DOHH2 (cell line): Measurements from ENCODE around the gene KRTAP5-8.
"Not testable (repeated sequence)": the region's sequence is repeated elsewhere in the genome, so short reads cannot be mapped to it uniquely, and the experiment has no call there.

Experiments used
- H3F3A ChIP-seq: fragments of 200-600 bp; sonication (generic), shearing (Covaris generic); 2 replicates; pipeline ENCODE4 v1.6.0; 2016; ENCODE audit warnings: antibody characterized with exemption, mild to moderate bottlenecking; ENCODE audit not compliant: control insufficient read depth, insufficient read depth
- H3K27ac ChIP-seq: fragments of 200-600 bp; sonication (generic); 2 replicates; pipeline ENCODE4 v1.5.1; 2014; ENCODE audit warnings: low read depth, mild to moderate bottlenecking, low read length, moderate library complexity
- H3K27me3 ChIP-seq: fragments of 200-600 bp; sonication (generic); 2 replicates; pipeline ENCODE4 v1.6.1; 2014; ENCODE audit warnings: mild to moderate bottlenecking, low read length, mixed read lengths; ENCODE audit not compliant: control insufficient read depth
- H3K36me3 ChIP-seq: fragments of 200-600 bp; sonication (generic); 2 replicates; pipeline ENCODE4 v1.6.1; 2014; ENCODE audit warnings: mild to moderate bottlenecking, low read length, moderate library complexity, mixed read lengths; ENCODE audit not compliant: control insufficient read depth
- H3K4me1 ChIP-seq: fragments of 200-600 bp; sonication (generic); 2 replicates; pipeline ENCODE4 v1.6.1; 2014; ENCODE audit warnings: mild to moderate bottlenecking, low read length, mixed read lengths; ENCODE audit not compliant: control insufficient read depth
- H3K4me2 ChIP-seq: fragments of 200-600 bp; sonication (generic); 2 replicates; pipeline ENCODE4 v1.6.0; 2014; ENCODE audit warnings: mild to moderate bottlenecking, low read length, moderate library complexity
- H3K4me3 ChIP-seq: fragments of 200-600 bp; sonication (generic); 2 replicates; pipeline ENCODE4 v1.5.1; 2014; ENCODE audit warnings: mild to moderate bottlenecking, low read length, mixed read lengths
- H3K79me2 ChIP-seq: fragments of 200-600 bp; sonication (generic); 2 replicates; pipeline ENCODE4 v1.6.1; 2014; ENCODE audit warnings: mild to moderate bottlenecking, low read length, mixed read lengths; ENCODE audit not compliant: control insufficient read depth
- H3K9me2 ChIP-seq: fragments of 200-600 bp; sonication (generic); replicated peaks from 2 replicates; pipeline ENCODE4 v1.6.1; 2014; ENCODE audit warnings: mild to moderate bottlenecking, low read length, mixed read lengths; ENCODE audit not compliant: control insufficient read depth
- H3K9me3 ChIP-seq: fragments of 200-600 bp; sonication (generic); 2 replicates; pipeline ENCODE4 v1.6.1; 2014; ENCODE audit warnings: antibody characterized with exemption, low read length, mixed read lengths; ENCODE audit not compliant: control insufficient read depth, insufficient read depth
- H4K20me1 ChIP-seq: fragments of 200-600 bp; sonication (generic); 2 replicates; pipeline ENCODE4 v1.6.0; 2014; ENCODE audit warnings: low read depth, mild to moderate bottlenecking, antibody characterized with exemption, low read length, moderate library complexity; ENCODE audit not compliant: control insufficient read depth, insufficient read depth

KRTAP5-8 gene

GRCh38 chr11:71588314-71588713 lies 50.5 kb downstream of the KRTAP5-8 start:
- not testable (repeated sequence) for H3K4me3 ChIP-seq, H3K27ac ChIP-seq, H3K9me3 ChIP-seq, H3K79me2 ChIP-seq, H3K4me2 ChIP-seq, H3K9me2 ChIP-seq, H3F3A ChIP-seq, H3K27me3 ChIP-seq, H4K20me1 ChIP-seq, H3K4me1 ChIP-seq, H3K36me3 ChIP-seq
